Spinal cord (tissue), 10 donors: ENCODE measurements around the gene IGSF9B. TPM values are rescaled to one million over a fixed set of nuclear protein-coding genes. Genes with fewer than 3 reads are reported as not detected.

Source experiments
- DNase-seq, 6 donors: peaks; one replicate each; pipeline versions ENCODE4 v3.0.0 to v3.0.0-alpha.2; 2013 to 2015; ENCODE audit warnings: low spot score in 6 of 6, low read depth in 4 of 6
- H3K27ac ChIP-seq: one replicate; pipeline ENCODE4 v1.5.1; 2013; ENCODE audit warnings: low read depth, low read length, control low read depth
- H3K27me3 ChIP-seq: one replicate; pipeline ENCODE4 v1.6.1; 2013; ENCODE audit warnings: low read length; ENCODE audit not compliant: control insufficient read depth, insufficient read depth
- H3K36me3 ChIP-seq: one replicate; pipeline ENCODE4 v1.6.1; 2013; ENCODE audit warnings: low read length; ENCODE audit not compliant: control insufficient read depth, insufficient read depth
- H3K4me1 ChIP-seq: one replicate; pipeline ENCODE4 v1.6.1; 2013; ENCODE audit warnings: low read length; ENCODE audit not compliant: control insufficient read depth, insufficient read depth
- H3K4me3 ChIP-seq: one replicate; pipeline ENCODE4 v1.5.1; 2013; ENCODE audit warnings: low read depth, low read length, control low read depth
- H3K9me3 ChIP-seq: one replicate; pipeline ENCODE4 v1.6.1; 2013; ENCODE audit warnings: low read length; ENCODE audit not compliant: control insufficient read depth, insufficient read depth
- WGBS: methylation state at CpG from one replicate; pipeline ENCODE4 v1.1.5; 2013; ENCODE audit warnings: missing lambda C conversion rate; ENCODE audit not compliant: insufficient coverage; 5-methylcytosine and 5-hydroxymethylcytosine counted together
- polyA plus RNA-seq, 2 donors: library from polyadenylated mRNA; unstranded; fragments of 120-200 nt; gene quantifications; one replicate each; pipeline ENCODE4 v1.2.1, GENCODE V29; 2013; ENCODE audit not compliant: insufficient read length in 2 of 2
- total RNA-seq, 2 donors: library from RNA; depleted of rRNA in 1 of 2; stranded (reverse); fragments of 120-200 nt in 1 of 2; fragments of >200 nt in 1 of 2; gene quantifications; one replicate each; pipeline versions ENCODE4 v1.2.3 to v1.2.4, GENCODE V29; 2013 to 2014
- donor health status: healthy.

Gene IGSF9B
- total and polyA plus RNA-seq, 4 donors: 22.5 to 64.9 (median 40.7) TPM

- Histone ChIP-seq H3K36me3 (peaks cover 63% of the 10 kb centered on the region), H3K4me3 (no peak overlapping the region), H3K27me3 (no peaks in the 10 kb centered on the region), H3K9me3 (no peaks in the 10 kb centered on the region), H3K27ac (no peak overlapping the region), H3K4me1 (peaks cover 60% of the 10 kb centered on the region)
- DNase-seq: no peak
- WGBS: 85% methylated on average over 12 of the region's 12 CpGs
These were observed 12.6 kb downstream of the IGSF9B start for GRCh38 chr11:133943950-133944698.

- Histone ChIP-seq H3K27ac (no peak overlapping the region), H3K27me3 (no peaks in the 10 kb centered on the region), H3K9me3 (no peaks in the 10 kb centered on the region), H3K36me3 (peaks cover 71% of the 10 kb centered on the region), H3K4me1 (peaks cover 45% of the 10 kb centered on the region), H3K4me3 (no peak overlapping the region)
- 62% methylated on average over 7 of the region's 7 CpGs for WGBS
- DNase-seq: no peak
These were observed 14.2 kb downstream of the IGSF9B start for GRCh38 chr11:133942577-133942976.

- H3K36me3 ChIP-seq: peaks cover 78% of the 10 kb centered on the region
- H3K9me3 ChIP-seq: no peaks in the 10 kb centered on the region
- peaks cover 41% of the 10 kb centered on the region for H3K4me1 ChIP-seq
- WGBS: 93% methylated on average over 10 of the region's 13 CpGs
- no peak overlapping the region for H3K4me3 ChIP-seq
- DNase-seq: no peak
- no peaks in the 10 kb centered on the region for H3K27me3 ChIP-seq
- H3K27ac ChIP-seq: no peak overlapping the region
These were observed 15.2 kb downstream of the IGSF9B start for GRCh38 chr11:133941546-133941945.

GRCh38 chr11:133940034-133940433, 16.7 kb downstream of the IGSF9B start:
- H3K4me3 ChIP-seq: no peak overlapping the region
- no peak for DNase-seq
- no peak overlapping the region for H3K27ac ChIP-seq
- H3K9me3 ChIP-seq: no peaks in the 10 kb centered on the region
- H3K4me1 ChIP-seq: peaks cover 41% of the 10 kb centered on the region
- 99% methylated on average over 56 of the region's 56 CpGs for WGBS
- no peaks in the 10 kb centered on the region for H3K27me3 ChIP-seq
- H3K36me3 ChIP-seq: peaks cover 78% of the 10 kb centered on the region

- DNase-seq: no peak
- WGBS: 98% methylated on average over 30 of the region's 30 CpGs
- Histone ChIP-seq H3K4me1 (peaks cover 41% of the 10 kb centered on the region), H3K4me3 (no peak overlapping the region), H3K27ac (no peak overlapping the region), H3K9me3 (no peaks in the 10 kb centered on the region), H3K27me3 (no peaks in the 10 kb centered on the region), H3K36me3 (peaks cover 78% of the 10 kb centered on the region)
These were observed 17.2 kb downstream of the IGSF9B start for GRCh38 chr11:133939558-133939957.

- DNase-seq: no peak
- peaks cover 76% of the 10 kb centered on the region for H3K36me3 ChIP-seq
- H3K4me1 ChIP-seq: peaks cover 38% of the 10 kb centered on the region
- no peaks in the 10 kb centered on the region for H3K27me3 ChIP-seq
- no peaks in the 10 kb centered on the region for H3K9me3 ChIP-seq
- WGBS: 96% methylated on average over 7 of the region's 8 CpGs
- no peak overlapping the region for H3K4me3 ChIP-seq
- H3K27ac ChIP-seq: no peak overlapping the region
These were observed 18.6 kb downstream of the IGSF9B start for GRCh38 chr11:133938166-133938565.

GRCh38 chr11:133937468-133937867, 19.3 kb downstream of the IGSF9B start:
- 96% methylated on average over 12 of the region's 16 CpGs for WGBS
- H3K27me3 ChIP-seq: no peaks in the 10 kb centered on the region
- no peaks in the 10 kb centered on the region for H3K9me3 ChIP-seq
- H3K36me3 ChIP-seq: peaks cover 73% of the 10 kb centered on the region
- DNase-seq: no peak
- H3K4me3 ChIP-seq: no peak overlapping the region
- H3K27ac ChIP-seq: no peak overlapping the region
- peaks cover 33% of the 10 kb centered on the region for H3K4me1 ChIP-seq

- no peaks in the 10 kb centered on the region for H3K27me3 ChIP-seq
- H3K36me3 ChIP-seq: peaks cover 75% of the 10 kb centered on the region
- H3K4me1 ChIP-seq: peaks cover 32% of the 10 kb centered on the region
- H3K4me3 ChIP-seq: no peak overlapping the region
- no peak overlapping the region for H3K27ac ChIP-seq
- 70% methylated on average over 12 of the region's 13 CpGs for whole genome bisulfite sequencing
- DNase-seq: no peak
- H3K9me3 ChIP-seq: no peaks in the 10 kb centered on the region
These were observed 19.8 kb downstream of the IGSF9B start for GRCh38 chr11:133937015-133937414.

- DNase-seq: no peak
- WGBS: 64% methylated on average over 9 of the region's 9 CpGs
- Histone ChIP-seq H3K27me3 (no peaks in the 10 kb centered on the region), H3K9me3 (no peaks in the 10 kb centered on the region), H3K36me3 (peaks cover 79% of the 10 kb centered on the region), H3K27ac (no peak overlapping the region), H3K4me1 (peaks cover 32% of the 10 kb centered on the region), H3K4me3 (no peak overlapping the region)
These were observed 20.2 kb downstream of the IGSF9B start for GRCh38 chr11:133936592-133936991.

GRCh38 chr11:133936136-133936535, 20.6 kb downstream of the IGSF9B start:
- Histone ChIP-seq H3K27me3 (no peaks in the 10 kb centered on the region), H3K27ac (no peak overlapping the region), H3K4me3 (no peak overlapping the region), H3K36me3 (peaks cover 84% of the 10 kb centered on the region), H3K4me1 (peaks cover 32% of the 10 kb centered on the region), H3K9me3 (no peaks in the 10 kb centered on the region)
- DNase-seq: no peak
- 76% methylated on average over 13 of the region's 13 CpGs for WGBS
